Activated CD8-positive, alpha-beta memory T cell treated with anti-CD3 and anti-CD28 coated beads, Interleukin-2, amount 10 ng/mL, durations not matched to agents 7 days and 5 days (primary cell): Measurements from ENCODE around the gene GRIN1. TPM values are rescaled to one million over a fixed set of nuclear protein-coding genes. Genes with fewer than 3 reads are reported as not detected.
"Not testable (repeated sequence)": the region's sequence is repeated elsewhere in the genome, so short reads cannot be mapped to it uniquely, and the experiment has no call there.

Experiments used
- ATAC-seq: fragments of 150-1000 bp; cut with Tn5 transposase; one replicate; pipeline ENCODE4 v1.10.0; 2021; ENCODE audit warnings: moderate library complexity
- CTCF ChIA-PET: fragments of 350-600 bp; sonication (Branson Sonifier 250); formaldehyde crosslinking; loops from one replicate; lab custom pipeline; 2021; ENCODE audit warnings: antibody characterized with exemption; lab: Charles Lee
- DNase-seq: peaks from one replicate; pipeline ENCODE4 v3.0.0-alpha.2; 2020
- H3K27ac Mint-ChIP-seq: one replicate; pipeline ENCODE4 v1.8.0; 2021; ENCODE audit warnings: mild to moderate bottlenecking, mixed read lengths
- H3K27me3 Mint-ChIP-seq: one replicate; pipeline ENCODE4 v1.8.0; 2021; ENCODE audit warnings: mixed read lengths
- H3K36me3 Mint-ChIP-seq: one replicate; pipeline ENCODE4 v1.8.0; 2021; ENCODE audit warnings: mild to moderate bottlenecking, mixed read lengths
- H3K4me1 Mint-ChIP-seq: one replicate; pipeline ENCODE4 v1.8.0; 2021; ENCODE audit warnings: mixed read lengths
- H3K4me3 Mint-ChIP-seq: one replicate; pipeline ENCODE4 v1.8.0; 2021; ENCODE audit warnings: mild to moderate bottlenecking, moderate library complexity, mixed read lengths
- H3K9me3 Mint-ChIP-seq: one replicate; pipeline ENCODE4 v1.8.0; 2022; ENCODE audit warnings: low read depth, mixed read lengths
- total RNA-seq, 2 experiments: library from RNA; stranded (reverse); gene quantifications; one replicate each; pipeline ENCODE4 v1.2.3, GENCODE V29; 2021

Gene GRIN1
- total RNA-seq, 2 experiments from 2014 or later: not detected

DNA sequence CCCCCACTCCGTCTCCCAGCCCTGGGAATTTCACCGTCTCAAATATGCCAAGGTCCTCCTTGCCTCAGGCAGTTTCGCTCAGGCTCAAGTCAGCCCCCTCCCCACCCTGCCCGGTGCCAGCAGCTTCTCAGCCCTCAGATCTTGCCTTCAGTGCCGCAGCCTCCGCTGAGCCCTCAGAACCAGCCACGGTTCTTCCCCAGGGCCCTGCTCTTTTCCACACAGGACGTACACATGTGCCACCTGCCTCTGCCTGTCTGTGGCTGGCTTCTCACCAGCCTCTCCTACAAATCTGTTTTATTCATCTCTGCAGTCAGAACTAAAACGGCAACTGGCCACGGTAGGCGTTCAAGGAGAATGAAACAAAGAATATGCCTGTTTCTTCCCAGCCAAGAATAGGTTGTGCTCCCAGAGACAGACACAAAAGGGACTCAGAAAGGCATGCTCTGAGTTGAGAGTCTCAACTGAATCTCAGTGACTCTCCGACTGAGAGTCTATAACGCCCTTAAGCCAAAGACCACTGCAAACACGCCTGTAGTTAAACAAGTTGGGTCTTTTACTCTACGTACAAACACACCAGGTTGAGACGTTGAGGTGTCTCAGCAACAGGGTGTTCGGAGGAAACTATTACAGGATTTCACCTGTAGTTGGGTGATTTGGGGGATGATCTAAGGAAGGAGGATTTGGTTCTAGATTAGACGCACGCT is 10.6 kb upstream of the GRIN1 start:
- CTCF ChIA-PET: interaction anchor here (0.7 to 6.6 kb wide), 19 partner anchors 10 to 174 kb away, joined by 3 to 32 read pairs (median 8); partner anchors contain the start of genes ANAPC2, CYSRT1, DPP7 and GRIN1
- DNase-seq (peak; percentile 59), ATAC-seq (peak; percentile 2)
- peaks cover 5% of the 10 kb centered on the region for H3K36me3 Mint-ChIP-seq
- H3K27ac Mint-ChIP-seq: peak overlapping the region; percentile 92
- H3K27me3 Mint-ChIP-seq: peaks cover 4% of the 10 kb centered on the region
- peaks cover 28% of the 10 kb centered on the region for H3K4me1 Mint-ChIP-seq
- no peaks in the 10 kb centered on the region for H3K9me3 Mint-ChIP-seq
- peak overlapping the region; percentile 83 for H3K4me3 Mint-ChIP-seq

DNA sequence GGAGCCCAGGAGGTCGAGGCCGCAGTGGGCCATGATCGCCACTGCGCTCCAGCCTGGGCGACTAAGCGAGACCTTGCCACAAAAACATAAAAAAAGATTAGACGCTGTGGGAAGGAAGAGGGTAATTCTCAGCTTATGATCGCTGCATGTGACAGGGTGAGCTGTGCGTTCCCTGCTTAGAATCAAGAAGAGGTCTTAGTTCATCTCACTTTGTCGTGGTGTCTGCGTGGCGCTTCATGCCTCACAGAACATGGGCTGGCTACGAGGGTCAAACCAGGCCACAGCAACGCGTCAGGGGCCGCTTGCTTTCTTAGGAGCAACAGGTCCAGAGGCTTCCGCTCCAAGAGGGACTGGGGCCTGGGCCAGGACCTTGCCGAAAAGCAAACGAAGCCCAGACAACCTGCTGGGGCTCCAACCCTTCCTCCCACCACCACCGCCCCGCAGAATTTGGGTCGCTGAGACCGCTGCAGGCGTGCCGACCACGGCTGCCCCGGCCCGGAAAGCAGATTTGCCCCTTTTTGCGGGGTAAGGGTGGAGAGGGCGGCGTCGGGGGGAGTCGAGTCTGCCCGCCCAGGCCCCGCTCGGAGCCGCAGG is 10.0 kb upstream of the GRIN1 start:
- DNase-seq: peak; percentile 55
- Mint-ChIP-seq H3K36me3 (peaks cover 5% of the 10 kb centered on the region), H3K4me3 (peak overlapping the region; percentile 83), H3K9me3 (no peaks in the 10 kb centered on the region), H3K27me3 (peaks cover 4% of the 10 kb centered on the region), H3K4me1 (peaks cover 28% of the 10 kb centered on the region), H3K27ac (peak overlapping the region; percentile 92)
- CTCF ChIA-PET: interaction anchor here (1.0 to 6.6 kb wide), 21 partner anchors 9 to 402 kb away, joined by 3 to 32 read pairs (median 8); partner anchors contain the start of genes AJM1, ANAPC2, CYSRT1 and DPP7
- ATAC-seq: peak; percentile 4

DNA sequence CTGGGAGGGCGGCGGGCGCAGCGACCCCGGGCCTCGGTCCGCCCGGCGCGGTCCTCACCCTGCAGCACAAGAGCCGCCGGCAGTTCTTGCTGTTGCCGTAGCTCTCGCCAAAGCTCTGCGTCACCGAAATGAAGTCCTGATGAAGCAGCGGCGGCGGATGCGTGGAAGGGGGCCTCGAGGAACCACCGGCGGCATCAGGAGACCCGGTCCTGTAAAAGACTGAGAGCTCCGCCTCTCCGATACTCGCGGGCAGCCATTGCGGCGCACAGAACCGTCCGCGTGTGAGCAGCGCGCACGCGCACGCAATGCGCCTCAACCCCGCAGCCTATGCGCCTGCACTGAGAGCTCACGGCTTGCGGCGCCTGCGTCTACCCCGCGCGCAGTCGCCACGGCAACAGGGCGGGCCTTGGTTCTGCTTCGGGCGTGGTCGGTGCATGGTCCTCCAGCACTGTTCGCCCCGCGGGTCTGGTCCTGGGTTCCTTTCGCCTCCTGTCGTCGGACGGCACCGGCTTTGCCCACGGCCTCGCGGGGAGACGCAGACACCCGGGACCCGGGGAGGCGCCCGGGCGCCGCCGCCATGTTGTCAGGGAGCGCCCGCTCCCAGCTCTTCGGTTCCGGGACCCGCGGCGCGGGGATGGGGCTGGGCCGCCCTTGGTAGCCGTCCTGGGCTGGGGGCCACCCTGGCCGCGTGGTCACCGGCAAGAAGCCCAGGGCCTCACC is 9.3 kb upstream of the GRIN1 start:
- H3K9me3 Mint-ChIP-seq: no peaks in the 10 kb centered on the region

DNA sequence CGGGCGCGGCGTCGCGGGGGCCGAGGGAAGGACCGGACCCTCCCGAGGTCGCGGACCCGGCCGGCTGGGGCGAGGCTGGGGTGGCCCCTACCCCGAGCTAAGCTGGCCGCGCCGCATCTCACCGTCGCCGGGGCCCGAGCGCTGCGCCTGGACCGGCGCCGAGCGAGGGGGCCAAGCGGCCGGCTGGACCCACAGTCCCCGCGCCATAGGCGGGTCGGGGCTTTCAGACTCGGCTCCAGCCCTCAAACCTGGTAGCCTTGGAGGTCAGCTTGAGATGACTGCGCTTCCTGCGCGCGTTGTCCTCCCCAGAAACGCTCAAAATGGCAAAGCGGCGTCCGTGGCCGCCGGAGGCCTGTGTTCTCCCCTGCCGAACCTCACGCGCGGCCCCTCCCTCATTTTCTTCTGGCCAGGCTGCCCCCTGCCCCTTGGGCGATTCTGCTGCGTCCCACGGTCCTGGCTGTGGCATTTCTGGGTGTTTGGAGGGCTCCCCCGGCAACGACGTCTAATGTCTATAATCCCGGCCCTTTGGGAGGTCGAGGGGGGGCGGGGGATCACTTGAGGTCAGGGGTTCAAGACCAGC is 8.7 kb upstream of the GRIN1 start:
- H3K27me3 Mint-ChIP-seq: peaks cover 9% of the 10 kb centered on the region
- ATAC-seq (peak; percentile 22), DNase-seq (no peak)
- H3K4me3 Mint-ChIP-seq: peak overlapping the region; percentile 74
- H3K4me1 Mint-ChIP-seq: peaks cover 28% of the 10 kb centered on the region
- no peaks in the 10 kb centered on the region for H3K9me3 Mint-ChIP-seq
- peaks cover 5% of the 10 kb centered on the region for H3K36me3 Mint-ChIP-seq
- CTCF ChIA-PET: interaction anchor here (0.6 to 6.6 kb wide), 25 partner anchors 8 to 403 kb away, joined by 3 to 32 read pairs (median 5); partner anchors contain the start of genes AJM1, ANAPC2, CYSRT1 and DPP7
- H3K27ac Mint-ChIP-seq: peak overlapping the region; percentile 82

More for the DNA sequence above, 9.3 kb upstream of the GRIN1 start:
- Mint-ChIP-seq H3K4me1 (peaks cover 28% of the 10 kb centered on the region), H3K27ac (peak overlapping the region; percentile 81), H3K36me3 (peaks cover 5% of the 10 kb centered on the region), H3K27me3 (peaks cover 7% of the 10 kb centered on the region), H3K4me3 (peak overlapping the region; percentile 83)
- CTCF ChIA-PET: interaction anchor here (0.6 to 6.6 kb wide), 25 partner anchors 8 to 403 kb away, joined by 3 to 32 read pairs (median 5); partner anchors contain the start of genes AJM1, ANAPC2, CYSRT1 and DPP7
- peak; percentile 94 for DNase-seq
- peak; percentile 94 for ATAC-seq

DNA sequence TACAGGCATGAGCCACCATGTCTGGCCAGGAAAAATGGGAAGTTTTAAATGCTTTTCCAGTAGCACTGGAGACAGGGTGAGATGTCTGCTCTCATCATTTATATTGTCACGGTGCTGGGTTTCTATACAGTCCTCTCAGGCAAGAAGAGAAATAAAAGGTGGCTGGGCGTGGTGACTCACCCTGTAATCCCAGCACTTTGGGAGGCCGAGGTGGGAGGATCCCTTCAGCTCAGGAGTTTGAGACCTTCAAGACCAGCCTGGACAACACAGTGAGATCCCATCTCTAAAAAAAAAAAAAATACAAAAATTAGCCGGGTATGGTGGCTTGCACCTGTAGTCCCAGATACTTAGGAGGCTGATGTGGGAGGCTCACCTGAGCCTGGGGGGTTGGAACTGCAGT is 4.8 kb upstream of the GRIN1 start:
- no peaks in the 10 kb centered on the region for H3K9me3 Mint-ChIP-seq
- no peak for DNase-seq
- peaks cover 5% of the 10 kb centered on the region for H3K4me1 Mint-ChIP-seq
- H3K27me3 Mint-ChIP-seq: peaks cover 38% of the 10 kb centered on the region
- H3K4me3 Mint-ChIP-seq: no peak overlapping the region
- H3K36me3 Mint-ChIP-seq: no peaks in the 10 kb centered on the region
- CTCF ChIA-PET: interaction anchor here (0.9 kb wide), 1 partner anchor 40 kb away, joined by 4 read pairs; no protein-coding TSS in a partner anchor
- ATAC-seq: no peak
- no peak overlapping the region for H3K27ac Mint-ChIP-seq

DNA sequence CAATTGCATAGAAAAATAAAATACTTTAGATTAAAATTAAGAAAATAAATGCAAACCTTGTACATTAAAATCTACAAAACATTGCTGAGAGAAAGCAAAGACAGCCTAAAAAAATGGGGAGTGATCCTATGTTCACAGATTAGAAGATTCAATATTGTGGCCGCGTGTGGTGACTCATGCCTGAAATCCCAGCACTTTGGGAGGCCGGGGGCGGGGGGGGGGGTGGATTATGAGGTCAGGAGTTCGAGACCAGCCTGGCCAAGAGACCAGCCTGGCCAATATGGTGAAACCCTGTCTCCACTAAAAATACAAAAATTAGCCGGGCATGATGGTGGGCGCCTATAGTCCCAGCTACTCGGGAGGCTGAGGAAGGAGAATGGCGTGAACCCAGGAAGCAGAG is 3.8 kb upstream of the GRIN1 start:
- H3K27me3 Mint-ChIP-seq: peaks cover 46% of the 10 kb centered on the region
- H3K4me3 Mint-ChIP-seq, H3K36me3 Mint-ChIP-seq, ATAC-seq, H3K27ac Mint-ChIP-seq, H3K4me1 Mint-ChIP-seq, CTCF ChIA-PET, H3K9me3 Mint-ChIP-seq, DNase-seq: not testable (repeated sequence)

DNA sequence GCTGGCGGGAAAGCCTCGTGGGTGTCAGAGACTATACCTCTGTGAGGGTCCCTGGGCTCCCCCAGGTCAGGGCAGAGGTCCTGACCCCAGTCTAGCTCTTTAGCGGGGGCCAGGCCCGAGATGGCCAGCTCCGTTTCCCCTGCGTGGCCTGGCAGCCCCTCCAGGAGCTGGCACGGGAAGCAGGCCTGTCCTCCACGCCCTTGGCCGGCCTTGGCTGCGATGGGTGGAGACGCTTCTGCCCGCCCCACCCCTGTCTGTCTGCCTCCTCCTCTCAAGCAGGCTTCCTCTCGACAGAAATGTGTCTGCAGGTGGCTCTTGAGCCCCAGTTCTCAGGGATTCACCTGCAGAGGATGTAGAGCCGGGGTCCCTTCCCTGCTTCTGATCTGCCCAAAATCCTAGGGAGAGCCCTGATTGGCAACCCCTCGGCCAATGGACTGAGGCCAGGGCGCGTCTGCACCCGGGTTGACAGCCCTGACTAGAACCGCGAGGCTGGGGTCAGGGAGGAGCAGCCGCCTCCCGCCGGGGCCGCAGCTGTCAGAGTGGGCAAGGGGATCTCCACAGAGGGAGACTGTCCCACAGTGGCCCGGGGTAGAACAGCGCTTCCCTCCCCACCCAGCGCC is 2.6 kb upstream of the GRIN1 start:
- H3K4me1 Mint-ChIP-seq: peaks cover 4% of the 10 kb centered on the region
- no peak overlapping the region for H3K27ac Mint-ChIP-seq
- no peaks in the 10 kb centered on the region for H3K9me3 Mint-ChIP-seq
- no peak overlapping the region for H3K4me3 Mint-ChIP-seq
- no peak for ATAC-seq
- H3K27me3 Mint-ChIP-seq: peaks cover 58% of the 10 kb centered on the region
- no peak for DNase-seq
- CTCF ChIA-PET: interaction anchor here (1.1 kb wide), 1 partner anchor 53 kb away, joined by 4 read pairs; the partner anchor contains the start of gene SSNA1
- no peaks in the 10 kb centered on the region for H3K36me3 Mint-ChIP-seq

DNA sequence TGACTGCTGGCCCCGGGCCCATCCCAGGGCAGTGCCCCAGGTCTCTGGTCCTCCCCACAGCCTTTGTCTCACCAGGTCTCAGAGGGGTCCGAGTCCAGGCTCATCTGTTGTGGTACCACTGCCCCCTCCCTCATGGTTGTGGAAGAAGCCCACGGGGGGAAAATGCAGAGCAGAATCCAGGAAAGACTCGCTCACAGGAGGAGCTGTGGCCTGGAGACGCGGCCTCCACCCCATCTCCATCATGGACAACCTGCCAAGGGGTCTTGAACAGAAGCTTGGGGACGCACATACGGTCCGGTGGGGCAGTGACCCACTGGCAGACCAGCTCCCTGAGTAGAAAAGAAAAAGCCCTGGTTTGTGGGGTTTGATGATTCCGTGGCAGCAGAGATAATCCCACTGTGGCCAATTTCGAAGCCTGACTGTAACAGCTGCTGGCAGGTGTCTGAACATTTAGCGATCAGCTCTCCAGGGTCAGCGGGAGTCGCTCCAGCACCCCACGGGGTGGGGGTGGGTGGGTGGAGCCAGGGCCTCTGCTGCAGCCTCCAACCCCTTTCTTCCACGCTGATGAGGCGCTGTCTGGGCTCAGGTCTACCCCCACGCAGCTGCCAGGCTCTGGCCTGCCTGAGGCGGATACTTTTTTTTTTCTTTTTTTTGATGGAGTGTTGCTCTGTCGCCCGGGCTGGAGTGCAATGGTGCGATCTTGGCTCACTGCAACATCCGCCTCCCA is 1.9 kb upstream of the GRIN1 start:
- Mint-ChIP-seq H3K36me3 (no peaks in the 10 kb centered on the region), H3K27ac (no peak overlapping the region), H3K4me3 (no peak overlapping the region), H3K9me3 (no peaks in the 10 kb centered on the region), H3K4me1 (peaks cover 4% of the 10 kb centered on the region), H3K27me3 (peaks cover 62% of the 10 kb centered on the region)
- DNase-seq (no peak), ATAC-seq (no peak)
- CTCF ChIA-PET: interaction anchor here (1.1 to 2.3 kb wide), 2 partner anchors 8 to 52 kb away, joined by 4 to 8 read pairs; partner anchors contain the start of gene SSNA1

DNA sequence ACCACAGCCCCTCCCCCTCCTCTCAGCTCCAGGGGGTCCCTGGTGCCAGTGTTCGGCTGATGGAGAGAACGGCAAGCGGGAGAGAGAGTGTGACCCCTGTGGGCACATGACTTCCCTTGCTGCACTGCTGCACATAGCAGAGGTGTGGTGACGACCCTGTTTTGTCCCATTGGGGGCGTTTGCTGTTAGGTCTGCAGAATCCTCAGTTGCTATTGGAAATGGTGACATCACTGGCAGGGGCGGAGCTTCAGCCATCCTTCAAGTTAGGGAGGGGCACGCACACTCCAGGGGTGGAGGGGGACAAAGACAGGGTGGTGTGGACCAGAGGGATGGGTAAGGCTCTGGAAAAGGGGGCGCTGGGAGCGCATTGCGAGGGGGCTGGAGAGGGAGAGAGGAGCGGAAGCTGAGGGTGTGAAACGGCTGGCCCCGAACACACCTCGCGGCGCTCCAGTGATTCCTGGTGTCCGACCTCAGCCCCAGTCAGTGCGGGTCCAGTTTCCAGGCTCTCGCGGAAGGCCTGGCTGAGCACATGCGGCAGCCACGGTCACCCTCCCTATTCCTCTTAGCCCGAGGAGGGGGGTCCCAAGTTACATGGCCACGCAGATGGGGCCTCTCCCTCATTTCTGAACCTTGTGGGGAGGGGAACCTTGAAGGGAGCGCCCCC is 764 bp upstream of the GRIN1 start:
- H3K36me3 Mint-ChIP-seq: no peaks in the 10 kb centered on the region
- peaks cover 4% of the 10 kb centered on the region for H3K4me1 Mint-ChIP-seq
- CTCF ChIA-PET: interaction anchor here (1.9 to 2.3 kb wide), 2 partner anchors 9 to 98 kb away, joined by 5 to 8 read pairs; no protein-coding TSS in a partner anchor
- no peak overlapping the region for H3K4me3 Mint-ChIP-seq
- no peak overlapping the region for H3K27ac Mint-ChIP-seq
- peaks cover 64% of the 10 kb centered on the region for H3K27me3 Mint-ChIP-seq
- ATAC-seq: peak; percentile 13
- DNase-seq: no peak
- H3K9me3 Mint-ChIP-seq: no peaks in the 10 kb centered on the region

DNA sequence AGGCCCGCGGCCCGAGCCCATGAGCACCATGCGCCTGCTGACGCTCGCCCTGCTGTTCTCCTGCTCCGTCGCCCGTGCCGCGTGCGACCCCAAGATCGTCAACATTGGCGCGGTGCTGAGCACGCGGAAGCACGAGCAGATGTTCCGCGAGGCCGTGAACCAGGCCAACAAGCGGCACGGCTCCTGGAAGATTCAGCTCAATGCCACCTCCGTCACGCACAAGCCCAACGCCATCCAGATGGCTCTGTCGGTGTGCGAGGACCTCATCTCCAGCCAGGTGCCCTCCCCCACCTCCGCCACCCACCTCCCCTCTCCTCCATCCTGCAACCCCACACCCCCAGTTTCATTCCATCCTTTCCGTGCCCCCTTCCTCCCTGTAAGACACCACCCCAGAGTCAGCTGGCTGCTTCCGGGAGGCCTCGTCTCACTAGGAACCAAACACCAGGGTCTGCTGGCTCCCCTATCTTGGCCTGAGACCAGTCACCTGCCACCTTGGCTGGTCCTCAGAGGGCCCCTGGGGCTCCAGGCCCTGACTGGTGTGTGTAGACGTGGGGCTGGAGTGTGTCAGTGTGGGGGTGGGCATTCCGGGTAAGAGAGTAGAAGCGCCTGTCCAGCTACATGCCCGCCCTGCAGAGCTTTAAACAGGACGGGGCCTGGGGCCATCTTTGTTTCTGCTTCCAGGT is 655 bp downstream of the GRIN1 start:
- peaks cover 60% of the 10 kb centered on the region for H3K27me3 Mint-ChIP-seq
- no peaks in the 10 kb centered on the region for H3K36me3 Mint-ChIP-seq
- H3K4me1 Mint-ChIP-seq: peaks cover 4% of the 10 kb centered on the region
- ATAC-seq: no peak
- no peak overlapping the region for H3K27ac Mint-ChIP-seq
- CTCF ChIA-PET: interaction anchor here (1.5 to 1.9 kb wide), 3 partner anchors 9 to 97 kb away, joined by 4 to 5 read pairs (median 4); partner anchors contain the start of gene RNF224
- no peak overlapping the region for H3K4me3 Mint-ChIP-seq
- DNase-seq: no peak
- no peaks in the 10 kb centered on the region for H3K9me3 Mint-ChIP-seq
